ENCODE measurements around the gene ENPP7.
A peak's percentile ranks its signal among the peaks of the same experiment; 100 is the strongest.

ENPP7 gene

GRCh38 chr17:79733692-79734070 lies 2.9 kb downstream of the ENPP7 start:
- DNase-seq, result no peak

- DNase-seq, result no peak
Measured at GRCh38 chr17:79735096-79735495, 4.4 kb downstream of the ENPP7 start.

GRCh38 chr17:79737046-79737921 lies 6.5 kb downstream of the ENPP7 start:
- no peak for DNase-seq

- DNase-seq, result no peak
Measured at GRCh38 chr17:79737922-79738578, 7.3 kb downstream of the ENPP7 start.

GRCh38 chr17:79738643-79739042 lies 7.9 kb downstream of the ENPP7 start:
- DNase-seq, result no peak

GRCh38 chr17:79739148-79740062 lies 8.7 kb downstream of the ENPP7 start:
- no peak for DNase-seq

- DNase-seq, result peak; percentile 34
Measured at GRCh38 chr17:79740413-79740812, 9.7 kb downstream of the ENPP7 start.

GRCh38 chr17:79741401-79741750 lies 10.6 kb downstream of the ENPP7 start:
- no peak for DNase-seq

GRCh38 chr17:79741751-79742588 lies 11.2 kb downstream of the ENPP7 start:
- DNase-seq, result peak; percentile 72

- no peak for DNase-seq
Measured at GRCh38 chr17:79742589-79742918, 11.8 kb downstream of the ENPP7 start.

- DNase-seq, result no peak
Measured at GRCh38 chr17:79742951-79743476, 12.3 kb downstream of the ENPP7 start.

- DNase-seq, result no peak
Measured at GRCh38 chr17:79743614-79744013, 12.9 kb downstream of the ENPP7 start.

GRCh38 chr17:79745641-79746105 lies 14.9 kb downstream of the ENPP7 start:
- DNase-seq, result no peak

- DNase-seq, result no peak
Measured at GRCh38 chr17:79746889-79747507, 16.3 kb downstream of the ENPP7 start.

GRCh38 chr17:79747508-79748294 lies 17.0 kb downstream of the ENPP7 start:
- DNase-seq, result no peak

GRCh38 chr17:79748295-79749099 lies 17.8 kb downstream of the ENPP7 start:
- no peak for DNase-seq

- DNase-seq, result no peak
Measured at GRCh38 chr17:79749156-79749815, 18.5 kb downstream of the ENPP7 start.

GRCh38 chr17:79749958-79750357 lies 19.2 kb downstream of the ENPP7 start:
- no peak for DNase-seq

Measured in hematopoietic multipotent progenitor cell treated with erythropoietin and hydrocortisone succinate and interleukin-3 and kit ligand, for 4 days (in vitro differentiated cells).